Measurements from ENCODE around the gene FNDC1. TPM values are rescaled to one million over a fixed set of nuclear protein-coding genes. Genes with fewer than 3 reads are reported as not detected.
A peak's percentile ranks its signal among the peaks of the same experiment; 100 is the strongest.

Gene FNDC1
- total RNA-seq, 1 experiment from 2014 or later = not detected

GRCh38 chr6:159217595-159218275, 48.5 kb downstream of the FNDC1 start:
- CTCF ChIA-PET = no interaction called here
- no TSS peak for BruUV-seq (replicated peaks)
- H2AFZ ChIP-seq (ENCODE audit: low read length) = no peak overlapping the region

DNA sequence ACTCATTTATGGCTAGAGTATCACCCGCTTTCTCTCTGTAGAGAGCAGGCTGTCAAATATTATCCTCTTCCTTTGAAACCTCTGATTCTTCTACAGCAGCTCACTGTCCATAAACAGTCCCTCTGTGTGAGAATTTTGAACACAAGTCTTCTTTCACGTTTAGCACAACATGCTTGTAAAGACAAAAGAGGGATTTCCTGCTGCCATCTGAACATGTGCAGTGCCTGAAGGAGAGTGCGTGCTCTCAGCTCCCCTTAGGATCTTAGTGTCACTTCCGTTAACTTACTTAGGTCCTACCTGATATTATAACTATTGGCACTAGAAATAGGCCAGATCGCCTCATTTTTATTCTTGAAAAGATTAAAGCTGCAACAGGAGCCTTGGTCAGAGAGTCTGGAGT, 50.9 kb downstream of the FNDC1 start:
- BruUV-seq (replicated peaks) = no TSS peak
- no peak for TF ChIP-seq EZH2 (IDR thresholded peaks at IDR 0.05; ENCODE audit: low read length, unreplicated experiment)
- TF ChIP-seq EZH2phosphoT487 (IDR thresholded peaks at IDR 0.05; ENCODE audit: borderline replicate concordance, low read length) = no peak
- TF ChIP-seq CTCF (conservative IDR thresholded peaks at IDR 0.05; ENCODE audit: low read depth, low read length) = no peak
- no peak overlapping the region for H3K4me2 ChIP-seq (ENCODE audit: low read length)
- H3K79me2 ChIP-seq (ENCODE audit: low read length) = no peaks in the 10 kb centered on the region
- H3K4me3 ChIP-seq (ENCODE audit: low read length) = no peak overlapping the region
- H3K27ac ChIP-seq (ENCODE audit: low read length) = no peak overlapping the region
- POLR2A ChIA-PET (ENCODE audit: unreplicated experiment) = no interaction called here
- H3K4me1 ChIP-seq (ENCODE audit: insufficient read depth, low read length) = no peaks in the 10 kb centered on the region
- DNase-seq (no peak), ATAC-seq (no peak)
- no peaks in the 10 kb centered on the region for H3F3A ChIP-seq (ENCODE audit: low read length, unreplicated experiment)
- no peaks in the 10 kb centered on the region for H3K36me3 ChIP-seq (ENCODE audit: low read depth, low read length)
- H2AFZ ChIP-seq (ENCODE audit: low read length) = no peak overlapping the region
- CTCF ChIA-PET = no interaction called here
- no peaks in the 10 kb centered on the region for H4K20me1 ChIP-seq (ENCODE audit: low read length)
- H3K9ac ChIP-seq (ENCODE audit: low read length) = no peak overlapping the region
- H3K9me2 ChIP-seq (replicated peaks; ENCODE audit: low read length) = no peaks in the 10 kb centered on the region
- H3K27me3 ChIP-seq (ENCODE audit: low read length) = peaks cover 72% of the 10 kb centered on the region
- intact Hi-C loops (cut with micrococcal nuclease) = no loop called here
- no peaks in the 10 kb centered on the region for H3K9me3 ChIP-seq (ENCODE audit: low read length)

More at GRCh38 chr6:159217595-159218275, 48.5 kb downstream of the FNDC1 start:
- intact Hi-C loops (cut with micrococcal nuclease) = no loop called here
- H3K36me3 ChIP-seq (ENCODE audit: low read depth, low read length) = no peaks in the 10 kb centered on the region
- no peaks in the 10 kb centered on the region for H3K9me3 ChIP-seq (ENCODE audit: low read length)
- H3K9ac ChIP-seq (ENCODE audit: low read length) = no peak overlapping the region
- no peak overlapping the region for H3K4me3 ChIP-seq (ENCODE audit: low read length)
- peak; percentile 33 for DNase-seq
- H3K4me1 ChIP-seq (ENCODE audit: insufficient read depth, low read length) = no peaks in the 10 kb centered on the region
- TF ChIP-seq CTCF (conservative IDR thresholded peaks at IDR 0.05; ENCODE audit: low read depth, low read length) = peak; percentile 50; the same call in 1 of the 2 replicates
- no peak for TF ChIP-seq EZH2phosphoT487 (IDR thresholded peaks at IDR 0.05; ENCODE audit: borderline replicate concordance, low read length)
- no peak for TF ChIP-seq EZH2 (IDR thresholded peaks at IDR 0.05; ENCODE audit: low read length, unreplicated experiment)
- no peaks in the 10 kb centered on the region for H3F3A ChIP-seq (ENCODE audit: low read length, unreplicated experiment)
- no peaks in the 10 kb centered on the region for H4K20me1 ChIP-seq (ENCODE audit: low read length)
- H3K27ac ChIP-seq (ENCODE audit: low read length) = no peak overlapping the region
- no peak overlapping the region for H3K4me2 ChIP-seq (ENCODE audit: low read length)
- no peaks in the 10 kb centered on the region for H3K9me2 ChIP-seq (replicated peaks; ENCODE audit: low read length)
- no peaks in the 10 kb centered on the region for H3K79me2 ChIP-seq (ENCODE audit: low read length)
- H3K27me3 ChIP-seq (ENCODE audit: low read length) = peaks cover 72% of the 10 kb centered on the region
- POLR2A ChIA-PET (ENCODE audit: unreplicated experiment) = no interaction called here
- peak; percentile 64; the same call in 1 of the 2 replicates for ATAC-seq

GRCh38 chr6:159221486-159222170, 52.4 kb downstream of the FNDC1 start:
- Histone ChIP-seq H3K36me3 (ENCODE audit: low read depth, low read length) (no peaks in the 10 kb centered on the region), H3K4me2 (ENCODE audit: low read length) (no peak overlapping the region)
- POLR2A ChIA-PET (ENCODE audit: unreplicated experiment) = no interaction called here

More at GRCh38 chr6:159221486-159222170, 52.4 kb downstream of the FNDC1 start:
- Histone ChIP-seq H3K27me3 (ENCODE audit: low read length) (peaks cover 84% of the 10 kb centered on the region), H3K9me3 (ENCODE audit: low read length) (no peaks in the 10 kb centered on the region), H3K9ac (ENCODE audit: low read length) (no peak overlapping the region), H3K4me3 (ENCODE audit: low read length) (no peak overlapping the region), H3K79me2 (ENCODE audit: low read length) (no peaks in the 10 kb centered on the region), H3F3A (ENCODE audit: low read length, unreplicated experiment) (no peaks in the 10 kb centered on the region), H3K9me2 (replicated peaks; ENCODE audit: low read length) (no peaks in the 10 kb centered on the region), H2AFZ (ENCODE audit: low read length) (no peak overlapping the region), H3K4me1 (ENCODE audit: insufficient read depth, low read length) (no peaks in the 10 kb centered on the region), H3K27ac (ENCODE audit: low read length) (no peak overlapping the region), H4K20me1 (ENCODE audit: low read length) (no peaks in the 10 kb centered on the region)
- no peak for TF ChIP-seq EZH2 (IDR thresholded peaks at IDR 0.05; ENCODE audit: low read length, unreplicated experiment)
- TF ChIP-seq CTCF (conservative IDR thresholded peaks at IDR 0.05; ENCODE audit: low read depth, low read length) = no peak
- no peak for TF ChIP-seq EZH2phosphoT487 (IDR thresholded peaks at IDR 0.05; ENCODE audit: borderline replicate concordance, low read length)
- BruUV-seq (replicated peaks) = no TSS peak
- no peak for ATAC-seq
- DNase-seq = no peak
- CTCF ChIA-PET = no interaction called here
- intact Hi-C loops (cut with micrococcal nuclease) = no loop called here
